ENCODE results near the gene HCRTR2. TPM values are rescaled to one million over a fixed set of nuclear protein-coding genes. Genes with fewer than 3 reads are reported as not detected.
"Not testable (repeated sequence)": the region's sequence is repeated elsewhere in the genome, so short reads cannot be mapped to it uniquely, and the experiment has no call there.

HCRTR2 gene
- total RNA-seq, 1 experiment from 2014 or later = not detected

DNA sequence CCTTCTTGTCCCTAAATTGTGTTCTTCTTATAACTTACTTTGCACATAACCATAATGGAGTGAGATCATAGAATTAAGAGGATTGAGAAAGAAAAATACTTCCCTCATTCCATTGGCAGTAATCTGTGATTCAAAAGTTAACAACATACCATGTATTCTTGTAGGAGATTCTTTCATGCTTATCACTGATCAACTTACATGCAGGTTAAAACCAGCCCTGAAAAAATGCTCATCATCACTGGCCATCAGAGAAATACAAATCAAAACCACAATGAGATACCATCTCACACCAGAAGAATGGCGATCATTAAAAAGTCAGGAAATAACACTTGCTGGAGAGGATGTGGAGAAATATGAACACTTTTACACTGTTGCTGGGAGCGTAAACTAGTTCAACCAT lies 116.4 kb downstream of the HCRTR2 start:
- in situ Hi-C loops (cut with HindIII; ENCODE audit: low pct_unique_long_range_greater_than_20kb, low sequenced_read_pairs) = no loop called here
- DNase-seq (ENCODE audit: low read depth, low spot score) = no peak

- in situ Hi-C loops (cut with HindIII; ENCODE audit: low pct_unique_long_range_greater_than_20kb, low sequenced_read_pairs) = no loop called here
- peak; percentile 53 for DNase-seq (ENCODE audit: low read depth, low spot score)
These were observed 118.8 kb downstream of the HCRTR2 start for GRCh38 chr6:55293116-55293515.

DNA sequence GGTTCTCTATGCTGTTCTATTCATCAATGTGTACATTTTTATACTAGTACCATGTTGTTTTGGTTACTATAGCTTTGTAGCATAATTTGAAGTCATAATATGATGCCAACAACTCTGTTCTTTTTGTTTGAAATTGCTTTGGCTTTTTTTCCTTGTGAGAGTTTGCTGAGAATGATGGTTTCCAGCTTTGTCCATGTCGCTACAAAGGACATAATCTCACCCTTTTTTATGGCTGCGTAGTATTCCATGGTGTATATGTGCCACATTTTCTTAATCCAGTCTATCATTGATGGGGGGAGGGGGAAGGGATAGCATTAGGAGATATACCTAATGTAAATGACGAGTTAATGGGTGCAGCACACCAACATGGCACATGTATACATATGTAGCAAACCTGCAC lies 122.9 kb downstream of the HCRTR2 start:
- in situ Hi-C loops (cut with HindIII; ENCODE audit: low pct_unique_long_range_greater_than_20kb, low sequenced_read_pairs); DNase-seq (ENCODE audit: low read depth, low spot score): not testable (repeated sequence)

GRCh38 chr6:55299286-55299985 lies 125.1 kb downstream of the HCRTR2 start:
- in situ Hi-C loops (cut with HindIII; ENCODE audit: low pct_unique_long_range_greater_than_20kb, low sequenced_read_pairs) = no loop called here
- no peak for DNase-seq (ENCODE audit: low read depth, low spot score)

GRCh38 chr6:55304747-55305146 lies 130.4 kb downstream of the HCRTR2 start:
- no peak for DNase-seq (ENCODE audit: low read depth, low spot score)
- in situ Hi-C loops (cut with HindIII; ENCODE audit: low pct_unique_long_range_greater_than_20kb, low sequenced_read_pairs) = no loop called here

- in situ Hi-C loops (cut with HindIII; ENCODE audit: low pct_unique_long_range_greater_than_20kb, low sequenced_read_pairs) = no loop called here
These were observed 145.8 kb downstream of the HCRTR2 start for GRCh38 chr6:55319961-55320695.

GRCh38 chr6:55320696-55321086 lies 146.4 kb downstream of the HCRTR2 start:
- DNase-seq (ENCODE audit: low read depth, low spot score) = no peak
- in situ Hi-C loops (cut with HindIII; ENCODE audit: low pct_unique_long_range_greater_than_20kb, low sequenced_read_pairs) = no loop called here

More at GRCh38 chr6:55319961-55320695, 145.8 kb downstream of the HCRTR2 start:
- no peak for DNase-seq (ENCODE audit: low read depth, low spot score)

GRCh38 chr6:55327169-55327568 lies 152.9 kb downstream of the HCRTR2 start, which contains the start of gene GFRAL:
GFRAL (plus strand) TSS chr6:55327469; CDS start chr6:55327555, 86 bp downstream.
- in situ Hi-C loops (cut with HindIII; ENCODE audit: low pct_unique_long_range_greater_than_20kb, low sequenced_read_pairs) = no loop called here
- no peak for DNase-seq (ENCODE audit: low read depth, low spot score)

Other genes starting within 250 kb of the HCRTR2 start
- not detected in 2 replicates for gene GFRAL, start 153.0 kb downstream of the HCRTR2 start, total RNA-seq (2014; rRNA removed; shearing (Covaris generic))

All from SK-MEL-5 (cell line).